Activated naive CD8-positive, alpha-beta T cell treated with anti-CD3 and anti-CD28 coated beads, Interleukin-2, amount 10 ng/mL, durations not matched to agents 7 days and 5 days (primary cell): ENCODE measurements around the gene MVD. TPM values are rescaled to one million over a fixed set of nuclear protein-coding genes. Genes with fewer than 3 reads are reported as not detected.
"Not testable (repeated sequence)": the region's sequence is repeated elsewhere in the genome, so short reads cannot be mapped to it uniquely, and the experiment has no call there.

ENCODE experiments used
- ATAC-seq: fragments of 150-1000 bp; cut with Tn5 transposase; one replicate; pipeline ENCODE4 v1.10.0; 2021; ENCODE audit warnings: low read depth, moderate library complexity
- POLR2A ChIA-PET: fragments of 350-600 bp; sonication (Branson Sonifier 250); formaldehyde crosslinking; loops from one replicate; lab custom pipeline; 2021; ENCODE audit warnings: antibody characterized with exemption; lab: Charles Lee
- DNase-seq: peaks from one replicate; pipeline ENCODE4 v3.0.0; 2021
- H3K27ac Mint-ChIP-seq: one replicate; pipeline ENCODE4 v1.8.0; 2022; ENCODE audit warnings: mild to moderate bottlenecking, mixed read lengths
- H3K27me3 Mint-ChIP-seq: one replicate; pipeline ENCODE4 v1.8.0; 2022; ENCODE audit warnings: mild to moderate bottlenecking, moderate library complexity, mixed read lengths
- H3K36me3 Mint-ChIP-seq: one replicate; pipeline ENCODE4 v1.8.0; 2021; ENCODE audit warnings: mild to moderate bottlenecking, mixed read lengths
- H3K4me1 Mint-ChIP-seq: one replicate; pipeline ENCODE4 v1.8.0; 2021; ENCODE audit warnings: mixed read lengths
- H3K4me3 Mint-ChIP-seq: one replicate; pipeline ENCODE4 v1.8.0; 2022; ENCODE audit warnings: mild to moderate bottlenecking, moderate library complexity, mixed read lengths
- H3K9me3 Mint-ChIP-seq: one replicate; pipeline ENCODE4 v1.8.0; 2021; ENCODE audit warnings: mixed read lengths
- total RNA-seq, 2 experiments: library from RNA; stranded (reverse); gene quantifications; one replicate each; pipeline ENCODE4 v1.2.3, GENCODE V29; 2021

MVD gene
- total RNA-seq, 2 experiments from 2014 or later = 80.7 to 84.2 TPM

DNA sequence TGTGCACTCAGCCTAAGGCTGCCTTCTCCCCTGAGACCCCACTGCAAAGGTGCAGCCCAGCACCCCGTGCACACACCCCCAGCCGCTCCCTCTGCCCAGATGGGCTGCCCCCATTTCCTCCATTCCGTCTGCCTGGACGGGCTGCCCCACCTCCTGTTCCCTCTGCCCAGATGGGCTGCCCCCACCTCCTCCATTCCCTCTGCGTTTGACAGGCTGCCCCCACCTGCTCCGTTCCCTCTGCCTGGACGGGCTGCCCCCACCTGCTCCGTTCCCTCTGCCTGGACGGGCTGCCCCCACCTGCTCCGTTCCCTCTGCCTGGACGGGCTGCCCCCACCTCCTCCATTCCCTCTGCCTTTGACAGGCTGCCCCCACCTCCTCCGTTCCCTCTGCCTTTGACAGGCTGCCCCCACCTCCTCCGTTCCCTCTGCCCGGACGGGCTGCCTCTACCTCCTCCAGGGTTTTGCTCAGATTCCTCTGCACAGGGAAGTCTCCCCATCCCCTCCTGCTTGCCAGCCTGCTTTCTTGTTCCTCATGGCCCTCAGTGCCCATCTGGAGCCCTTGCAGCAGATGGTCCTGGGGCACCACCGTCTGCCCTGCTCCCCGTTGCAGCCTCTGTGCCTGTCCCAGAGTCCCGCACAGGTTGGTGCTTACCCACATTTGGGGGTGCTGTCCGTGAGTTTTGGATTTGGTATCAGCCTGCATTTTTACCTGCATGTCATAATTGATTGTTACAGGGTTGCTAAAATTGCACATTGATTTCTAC, 47.9 kb downstream of the MVD start:
- peaks cover 5% of the 10 kb centered on the region for H3K36me3 Mint-ChIP-seq
- H3K4me3 Mint-ChIP-seq = no peak overlapping the region
- POLR2A ChIA-PET = no interaction called here

DNA sequence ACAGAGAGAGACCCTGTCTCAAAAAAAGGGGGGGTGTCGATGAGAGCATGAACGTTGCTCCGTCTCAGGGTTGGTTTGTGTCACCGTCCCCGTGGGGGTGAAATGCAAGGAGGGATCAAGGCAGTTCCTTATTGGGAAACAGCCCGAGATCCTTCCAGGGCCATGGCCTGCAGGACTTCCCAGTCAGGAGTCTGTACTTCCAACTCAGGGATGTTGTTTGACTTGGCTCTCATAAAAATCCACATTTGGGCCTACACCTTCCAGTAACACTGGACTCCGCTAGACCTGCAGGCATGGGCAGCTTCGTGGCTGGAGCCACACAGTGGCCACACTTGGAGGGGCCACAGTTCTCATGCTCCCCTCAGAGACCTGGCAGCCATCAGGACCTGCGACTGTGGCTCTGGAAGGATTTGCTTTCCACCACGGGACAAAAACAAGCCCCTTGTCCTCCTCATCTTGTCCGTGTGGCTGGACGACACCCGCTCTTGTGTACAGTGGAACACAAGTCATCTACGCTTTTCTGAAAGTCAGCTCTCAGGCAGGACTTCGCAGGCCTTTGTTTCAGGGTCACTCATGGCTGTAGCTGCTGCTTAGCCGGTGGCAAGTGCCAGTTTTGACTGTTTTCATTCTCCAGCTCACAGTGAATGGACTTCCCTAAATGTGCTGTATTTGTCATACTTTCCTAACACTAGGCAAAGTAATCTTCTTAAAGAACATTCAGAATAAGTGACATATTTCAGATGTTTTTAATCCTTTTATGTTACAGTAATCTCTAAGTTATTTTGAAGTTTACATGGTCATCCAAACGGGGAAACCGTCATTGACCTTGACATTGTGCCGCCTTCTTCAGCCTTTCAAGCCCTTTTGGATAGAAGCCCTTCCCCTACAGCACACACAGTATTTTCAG, 48.7 kb downstream of the MVD start:
- Mint-ChIP-seq H3K27ac (no peak overlapping the region), H3K36me3 (peaks cover 8% of the 10 kb centered on the region), H3K27me3 (no peaks in the 10 kb centered on the region), H3K4me1 (peaks cover 9% of the 10 kb centered on the region), H3K4me3 (no peak overlapping the region), H3K9me3 (no peaks in the 10 kb centered on the region)
- DNase-seq (no peak), ATAC-seq (no peak)
- POLR2A ChIA-PET = interaction anchor here (1.1 kb wide), 1 partner anchor 44 kb away, joined by 3 read pairs; the partner anchor contains the start of gene ZC3H18

More for the DNA sequence above, 47.9 kb downstream of the MVD start:
- DNase-seq = no peak
- Mint-ChIP-seq H3K27me3 (no peaks in the 10 kb centered on the region), H3K9me3 (no peaks in the 10 kb centered on the region), H3K27ac (no peak overlapping the region), H3K4me1 (peaks cover 13% of the 10 kb centered on the region)
- no peak for ATAC-seq

DNA sequence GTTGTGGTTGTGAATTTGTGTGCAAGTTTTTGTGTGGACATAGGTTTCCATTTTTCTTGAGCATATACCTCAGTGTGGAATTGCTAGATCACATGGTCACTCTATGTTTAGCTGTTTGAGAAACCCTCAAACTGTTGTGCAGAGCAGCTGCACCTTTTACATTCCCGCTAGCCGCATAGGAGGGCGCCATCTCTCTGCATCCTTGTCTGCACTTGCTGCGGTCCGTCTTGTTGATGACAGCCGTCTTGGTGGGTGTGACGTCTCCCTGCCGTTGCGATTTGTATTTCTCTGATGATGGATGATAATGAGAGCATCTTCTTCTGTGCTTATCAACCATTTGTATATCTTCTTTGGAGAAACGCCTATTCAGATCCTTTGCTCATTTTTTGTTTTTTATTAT, 49.6 kb downstream of the MVD start:
- H3K27ac Mint-ChIP-seq = no peak overlapping the region
- no peaks in the 10 kb centered on the region for H3K27me3 Mint-ChIP-seq
- no peak overlapping the region for H3K4me3 Mint-ChIP-seq
- peaks cover 4% of the 10 kb centered on the region for H3K4me1 Mint-ChIP-seq
- H3K9me3 Mint-ChIP-seq = no peaks in the 10 kb centered on the region
- no peak for ATAC-seq
- DNase-seq = no peak
- H3K36me3 Mint-ChIP-seq = peaks cover 8% of the 10 kb centered on the region
- POLR2A ChIA-PET = interaction anchor here (1.1 kb wide), 1 partner anchor 43 kb away, joined by 3 read pairs; the partner anchor contains the start of gene ZC3H18

GRCh38 chr16:88610909-88611812, 51.7 kb downstream of the MVD start:
- Mint-ChIP-seq H3K9me3 (no peaks in the 10 kb centered on the region), H3K36me3 (peaks cover 8% of the 10 kb centered on the region), H3K4me1 (peaks cover 4% of the 10 kb centered on the region), H3K27ac (no peak overlapping the region), H3K4me3 (no peak overlapping the region), H3K27me3 (no peaks in the 10 kb centered on the region)
- ATAC-seq = no peak
- POLR2A ChIA-PET = interaction anchor here (0.9 kb wide), 1 partner anchor 9 kb away, joined by 3 read pairs; no protein-coding TSS in a partner anchor
- DNase-seq = no peak

- H3K9me3 Mint-ChIP-seq = no peaks in the 10 kb centered on the region
- DNase-seq (no peak), ATAC-seq (no peak)
- no peak overlapping the region for H3K4me3 Mint-ChIP-seq
- H3K4me1 Mint-ChIP-seq = peaks cover 4% of the 10 kb centered on the region
- peaks cover 10% of the 10 kb centered on the region for H3K36me3 Mint-ChIP-seq
- no peaks in the 10 kb centered on the region for H3K27me3 Mint-ChIP-seq
- no peak overlapping the region for H3K27ac Mint-ChIP-seq
- POLR2A ChIA-PET = no interaction called here
Measured at GRCh38 chr16:88610080-88610479, 52.8 kb downstream of the MVD start.

DNA sequence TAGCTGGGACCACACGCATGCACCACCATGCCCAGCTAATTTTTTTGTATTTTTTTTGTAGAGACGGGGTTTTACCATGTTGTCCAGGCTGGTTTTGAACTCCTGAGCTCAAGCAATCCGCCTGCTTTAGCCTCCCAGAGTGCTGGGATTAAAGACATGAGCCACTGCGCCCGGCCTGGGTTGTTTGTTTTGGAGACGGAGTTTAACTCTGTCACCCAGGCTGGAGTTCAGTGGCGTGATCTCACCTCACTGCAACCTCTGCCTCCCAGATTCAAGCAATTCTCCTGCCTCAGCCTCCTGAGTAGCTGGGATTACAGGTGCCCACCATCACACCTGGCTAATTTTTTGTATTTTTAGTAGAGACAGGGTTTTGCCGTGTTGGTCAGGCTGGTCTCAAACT, 53.5 kb downstream of the MVD start:
- peaks cover 10% of the 10 kb centered on the region for H3K36me3 Mint-ChIP-seq
- DNase-seq, H3K27me3 Mint-ChIP-seq, ATAC-seq, POLR2A ChIA-PET, H3K27ac Mint-ChIP-seq, H3K4me1 Mint-ChIP-seq, H3K9me3 Mint-ChIP-seq, H3K4me3 Mint-ChIP-seq: not testable (repeated sequence)

- DNase-seq (no peak), ATAC-seq (no peak)
- H3K36me3 Mint-ChIP-seq = peaks cover 11% of the 10 kb centered on the region
- POLR2A ChIA-PET = no interaction called here
- H3K27ac Mint-ChIP-seq = no peak overlapping the region
- H3K4me1 Mint-ChIP-seq = peaks cover 4% of the 10 kb centered on the region
- no peaks in the 10 kb centered on the region for H3K27me3 Mint-ChIP-seq
- no peaks in the 10 kb centered on the region for H3K9me3 Mint-ChIP-seq
- no peak overlapping the region for H3K4me3 Mint-ChIP-seq
Measured at GRCh38 chr16:88608076-88608475, 54.8 kb downstream of the MVD start.

DNA sequence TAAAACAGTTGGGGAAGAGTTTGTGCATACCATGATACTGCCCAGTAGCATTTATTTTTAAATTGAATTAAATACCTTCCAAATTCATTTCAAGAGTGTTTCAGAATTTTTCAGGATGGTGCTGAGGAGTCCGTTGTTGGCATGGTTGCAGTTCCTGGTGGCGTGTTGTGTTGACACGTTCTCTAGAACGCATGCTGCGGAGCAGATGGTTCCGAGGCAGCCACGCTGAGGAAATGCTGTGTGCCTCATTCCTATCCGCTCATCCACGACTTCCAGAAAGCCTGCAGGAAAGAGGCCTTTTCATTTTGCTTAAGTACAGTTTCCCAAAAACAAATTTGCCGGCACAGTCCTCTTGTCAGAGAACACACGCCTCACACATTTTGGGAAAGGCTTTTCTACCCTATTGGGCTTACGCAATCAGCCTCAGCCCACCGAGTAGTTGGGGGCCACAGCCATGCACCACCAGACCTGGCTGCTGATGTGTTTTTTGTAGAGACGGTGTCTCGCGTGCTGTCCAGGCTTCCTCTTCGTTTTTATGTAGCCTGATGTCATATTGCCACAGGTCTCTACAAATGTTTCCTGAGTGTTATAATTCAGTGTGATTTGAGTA, 56.6 kb downstream of the MVD start:
- Mint-ChIP-seq H3K27ac (no peak overlapping the region), H3K9me3 (no peaks in the 10 kb centered on the region), H3K36me3 (peaks cover 13% of the 10 kb centered on the region), H3K4me1 (peaks cover 3% of the 10 kb centered on the region), H3K4me3 (no peak overlapping the region), H3K27me3 (no peaks in the 10 kb centered on the region)
- no peak for DNase-seq
- ATAC-seq = no peak
- POLR2A ChIA-PET = no interaction called here

DNA sequence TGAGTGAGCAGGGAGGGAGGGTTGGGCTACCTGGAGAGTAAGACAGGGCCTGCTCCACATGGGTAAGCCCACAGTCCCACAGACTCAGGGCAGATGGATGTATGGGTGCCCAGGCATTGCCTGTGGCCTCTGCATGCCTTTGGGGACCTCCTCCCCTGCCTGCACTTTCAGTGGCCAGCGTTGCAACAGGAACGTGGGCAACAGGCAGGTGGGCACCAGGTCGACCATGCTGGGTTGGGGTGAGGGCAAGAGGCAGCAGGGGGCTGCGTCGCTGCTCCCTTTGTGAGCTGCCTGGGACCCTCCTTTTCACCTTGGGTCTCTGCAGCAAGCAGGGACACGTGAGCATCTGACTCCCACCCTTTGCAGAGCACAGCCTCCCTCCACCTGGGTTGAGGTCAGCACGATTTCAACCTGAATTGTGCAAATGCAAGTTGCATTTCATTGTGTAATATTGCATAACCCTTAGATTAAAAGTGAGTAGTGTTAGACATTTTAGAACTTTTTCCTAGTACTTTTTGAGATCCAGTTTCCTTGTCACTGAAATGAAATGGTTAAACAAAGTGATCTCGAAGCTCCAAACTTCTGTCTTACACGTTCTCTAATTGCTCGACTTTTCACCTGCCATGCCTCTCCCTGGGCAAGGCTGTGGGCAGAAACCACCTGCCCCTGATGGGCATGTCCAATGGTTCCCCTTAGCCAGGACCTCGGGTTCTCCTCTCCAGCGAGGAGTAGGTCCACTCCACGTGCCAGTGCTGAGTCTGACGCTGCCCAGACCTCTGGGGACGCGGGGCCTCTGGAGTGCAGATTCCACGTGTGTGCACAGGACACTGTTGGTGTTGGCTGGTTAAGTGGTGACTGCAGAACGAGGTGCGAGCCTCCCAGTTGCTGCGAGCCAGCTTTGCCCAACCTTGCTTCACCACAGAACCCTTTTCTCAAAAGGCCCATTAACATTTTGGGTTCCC, 57.4 kb downstream of the MVD start:
- ATAC-seq (no peak), DNase-seq (no peak)
- Mint-ChIP-seq H3K4me3 (no peak overlapping the region), H3K9me3 (no peaks in the 10 kb centered on the region), H3K27ac (no peak overlapping the region), H3K27me3 (no peaks in the 10 kb centered on the region), H3K4me1 (peaks cover 3% of the 10 kb centered on the region), H3K36me3 (peaks cover 13% of the 10 kb centered on the region)
- POLR2A ChIA-PET = no interaction called here

DNA sequence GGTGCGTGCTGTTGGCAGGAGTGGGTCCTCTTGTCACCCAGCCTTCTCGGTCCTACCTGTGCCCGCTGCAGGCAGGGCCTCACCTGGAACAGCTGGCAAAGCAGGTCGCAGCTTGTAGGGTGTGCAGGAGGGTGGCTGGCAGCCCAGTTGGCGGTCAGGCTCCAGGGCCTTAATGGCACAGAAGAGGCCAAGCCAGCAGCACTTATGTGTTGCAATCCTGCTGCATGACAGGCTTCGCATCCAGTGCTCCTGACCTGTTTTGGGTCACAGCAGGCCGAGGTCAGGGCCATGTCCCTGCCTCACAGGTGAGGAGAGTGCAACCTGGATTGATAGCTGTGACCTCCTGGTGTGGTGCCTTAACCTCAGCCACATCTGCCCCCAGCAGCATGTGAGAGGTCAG, 60.8 kb downstream of the MVD start:
- H3K4me3 Mint-ChIP-seq = no peak overlapping the region
- peaks cover 13% of the 10 kb centered on the region for H3K36me3 Mint-ChIP-seq
- POLR2A ChIA-PET = no interaction called here
- H3K4me1 Mint-ChIP-seq = no peaks in the 10 kb centered on the region
- no peaks in the 10 kb centered on the region for H3K9me3 Mint-ChIP-seq
- H3K27ac Mint-ChIP-seq = no peak overlapping the region
- ATAC-seq = no peak
- no peak for DNase-seq
- no peaks in the 10 kb centered on the region for H3K27me3 Mint-ChIP-seq
